22Rv1 (cell line): ENCODE measurements around the gene FAM78A.

ENCODE experiments used
- H3K27ac ChIP-seq: fragments of 450-650 bp; 2 replicates; pipeline ENCODE4 v1.5.1; 2017
- ZFX ChIP-seq: fragments of 450-650 bp; IDR thresholded peaks from 2 replicates; pipeline ENCODE4 v1.6.1; 2017; ENCODE audit warnings: antibody characterized with exemption, borderline replicate concordance
- TF ChIP-seq, protein P1 (sequence below): fragments of 450-650 bp; IDR thresholded peaks from 2 replicates; pipeline ENCODE4 v1.5.1; 2017; ENCODE audit warnings: mild to moderate bottlenecking

The FAM78A gene

DNA sequence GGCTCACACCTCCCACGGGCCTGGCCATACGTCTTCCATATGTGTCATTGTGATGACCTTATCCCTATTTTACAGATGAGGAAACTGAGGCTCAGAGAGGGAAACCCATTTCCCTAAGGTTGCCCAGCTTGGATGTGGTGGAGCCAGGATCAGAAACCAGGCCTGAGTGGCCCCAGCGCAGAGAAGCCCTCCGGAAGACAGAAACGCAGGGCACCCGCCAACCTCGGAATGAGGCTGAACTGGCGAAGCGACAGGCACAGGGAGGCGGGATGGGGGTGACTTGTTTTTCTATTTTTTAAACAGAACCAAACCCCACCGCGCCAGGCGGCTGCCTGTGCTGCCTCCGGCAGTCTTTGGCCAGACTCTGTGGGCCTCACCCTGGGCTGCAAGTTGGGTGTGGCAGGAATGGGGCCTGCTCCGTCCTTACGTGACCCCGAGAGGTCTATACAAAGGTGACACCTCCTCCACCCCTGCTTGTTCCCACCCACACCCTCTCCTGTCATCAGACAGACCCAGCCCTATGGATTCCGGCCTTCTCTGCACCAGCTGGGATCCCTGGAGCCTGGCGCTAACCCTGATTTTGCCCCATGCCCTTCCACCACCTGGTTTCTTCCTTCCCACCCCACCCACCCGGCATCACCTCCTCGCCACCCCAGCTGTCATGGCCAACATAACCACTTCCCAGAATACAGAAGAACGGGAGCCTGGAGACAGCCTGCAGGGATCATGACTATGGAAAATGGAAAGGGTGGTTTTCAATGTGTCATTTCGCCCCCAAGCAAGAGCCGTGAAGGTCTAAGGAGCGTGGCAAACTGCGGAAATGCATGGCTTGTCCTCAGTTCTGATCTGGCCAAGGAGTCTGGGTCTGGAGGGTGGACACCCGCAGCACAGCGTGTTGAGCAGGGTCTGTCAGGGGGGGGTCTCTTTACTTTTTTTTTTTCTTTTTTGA, 36.8 kb upstream of the FAM78A start:
- no peak overlapping the region for H3K27ac ChIP-seq
- TF ChIP-seq, protein P1, sequence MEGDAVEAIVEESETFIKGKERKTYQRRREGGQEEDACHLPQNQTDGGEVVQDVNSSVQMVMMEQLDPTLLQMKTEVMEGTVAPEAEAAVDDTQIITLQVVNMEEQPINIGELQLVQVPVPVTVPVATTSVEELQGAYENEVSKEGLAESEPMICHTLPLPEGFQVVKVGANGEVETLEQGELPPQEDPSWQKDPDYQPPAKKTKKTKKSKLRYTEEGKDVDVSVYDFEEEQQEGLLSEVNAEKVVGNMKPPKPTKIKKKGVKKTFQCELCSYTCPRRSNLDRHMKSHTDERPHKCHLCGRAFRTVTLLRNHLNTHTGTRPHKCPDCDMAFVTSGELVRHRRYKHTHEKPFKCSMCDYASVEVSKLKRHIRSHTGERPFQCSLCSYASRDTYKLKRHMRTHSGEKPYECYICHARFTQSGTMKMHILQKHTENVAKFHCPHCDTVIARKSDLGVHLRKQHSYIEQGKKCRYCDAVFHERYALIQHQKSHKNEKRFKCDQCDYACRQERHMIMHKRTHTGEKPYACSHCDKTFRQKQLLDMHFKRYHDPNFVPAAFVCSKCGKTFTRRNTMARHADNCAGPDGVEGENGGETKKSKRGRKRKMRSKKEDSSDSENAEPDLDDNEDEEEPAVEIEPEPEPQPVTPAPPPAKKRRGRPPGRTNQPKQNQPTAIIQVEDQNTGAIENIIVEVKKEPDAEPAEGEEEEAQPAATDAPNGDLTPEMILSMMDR, result no peak
- no peak for TF ChIP-seq ZFX

DNA sequence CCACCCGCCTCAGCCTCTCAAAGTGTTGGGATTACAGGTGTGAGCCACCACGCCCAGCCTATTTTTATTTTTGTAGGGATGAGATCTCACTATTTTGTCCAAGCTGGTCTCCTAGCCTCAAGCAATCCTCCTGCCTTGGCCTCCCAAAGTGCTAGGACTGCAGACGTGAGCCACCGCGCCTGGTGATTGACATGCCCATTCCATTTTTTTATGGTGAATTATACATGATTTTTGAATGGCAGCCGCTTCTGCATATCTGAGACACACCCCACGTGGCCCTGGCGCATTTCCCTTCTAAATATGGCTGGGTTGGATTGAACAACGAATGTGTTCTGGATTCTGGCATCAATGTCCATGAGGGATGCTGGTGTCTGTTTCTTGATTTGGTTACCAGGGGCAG, 35.9 kb upstream of the FAM78A start:
- TF ChIP-seq, protein P1, result no peak
- no peak overlapping the region for H3K27ac ChIP-seq

DNA sequence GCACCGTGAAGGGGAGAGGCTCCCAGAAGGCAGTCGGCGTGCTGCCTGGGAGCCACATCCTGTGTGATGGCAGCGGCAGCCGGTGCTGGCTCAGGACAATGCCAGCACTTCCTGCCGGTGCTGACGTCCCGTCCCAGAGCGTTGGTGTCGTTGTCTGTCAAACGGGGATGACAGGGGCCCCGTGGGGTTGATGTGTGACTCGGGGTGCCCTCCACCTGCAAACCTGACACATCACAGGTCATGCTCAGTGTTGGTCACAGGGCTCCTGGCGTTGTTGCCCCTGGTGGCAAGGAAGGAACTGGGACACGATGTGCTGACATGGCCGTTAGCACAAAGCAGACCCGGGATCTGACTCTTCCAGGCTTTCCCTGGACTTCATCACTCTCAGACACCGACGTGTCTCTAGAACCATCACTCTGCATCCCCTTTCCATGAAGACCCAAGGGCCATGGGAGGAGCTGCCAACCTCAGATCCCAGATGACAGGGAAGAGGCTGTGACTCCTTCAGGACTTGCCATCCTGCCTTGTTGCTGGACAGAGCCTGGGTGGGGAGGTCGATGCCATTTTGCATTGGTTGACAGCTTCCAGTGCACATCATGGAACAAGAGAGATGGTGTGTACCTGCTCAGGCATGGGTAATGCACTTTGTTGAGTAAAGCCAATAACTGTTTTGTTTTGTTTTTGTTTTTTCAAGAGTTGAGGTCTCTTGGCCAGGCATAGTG, 34.7 kb upstream of the FAM78A start:
- no peak overlapping the region for H3K27ac ChIP-seq
- TF ChIP-seq ZFX, result no peak
- TF ChIP-seq, protein P1, result peak; percentile 11; the same call in 1 of the 2 replicates

DNA sequence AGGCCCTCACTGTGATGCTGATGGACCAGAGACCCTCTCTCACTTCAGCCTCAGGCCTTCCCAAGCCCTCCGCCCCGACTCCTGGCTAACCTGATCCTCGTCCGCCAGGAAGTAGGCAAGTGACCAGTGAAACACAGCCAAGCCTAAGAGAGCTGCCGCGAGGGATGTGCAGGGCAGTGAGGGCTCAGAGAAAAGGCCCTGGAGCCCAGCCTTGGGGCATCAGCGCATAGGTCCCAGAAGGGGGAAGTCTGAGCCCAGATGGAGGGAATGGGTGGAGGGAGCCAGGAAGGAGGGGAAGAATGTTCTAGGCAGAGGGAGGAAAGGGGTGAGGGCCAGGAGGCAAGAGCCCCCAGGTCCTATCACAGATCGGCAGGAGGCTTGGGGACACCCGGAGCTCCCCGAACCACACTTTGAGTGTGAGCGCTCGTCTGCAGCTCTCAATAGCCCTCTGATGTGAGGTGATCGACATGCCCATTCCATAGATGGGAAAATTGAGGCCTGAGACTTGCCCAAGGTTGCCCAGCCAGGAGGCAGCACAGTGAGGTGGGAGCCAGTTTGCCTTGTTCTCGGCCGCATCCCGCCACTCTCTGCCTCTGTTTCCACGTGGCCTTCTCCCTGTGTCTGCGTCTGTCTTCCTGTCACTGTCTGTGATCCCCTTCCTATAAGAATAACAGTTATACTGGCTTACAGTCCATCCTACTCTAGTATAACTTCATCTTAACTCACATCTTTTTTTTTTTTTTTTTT, 33.4 kb upstream of the FAM78A start:
- TF ChIP-seq, protein P1, result no peak
- no peak for TF ChIP-seq ZFX

DNA sequence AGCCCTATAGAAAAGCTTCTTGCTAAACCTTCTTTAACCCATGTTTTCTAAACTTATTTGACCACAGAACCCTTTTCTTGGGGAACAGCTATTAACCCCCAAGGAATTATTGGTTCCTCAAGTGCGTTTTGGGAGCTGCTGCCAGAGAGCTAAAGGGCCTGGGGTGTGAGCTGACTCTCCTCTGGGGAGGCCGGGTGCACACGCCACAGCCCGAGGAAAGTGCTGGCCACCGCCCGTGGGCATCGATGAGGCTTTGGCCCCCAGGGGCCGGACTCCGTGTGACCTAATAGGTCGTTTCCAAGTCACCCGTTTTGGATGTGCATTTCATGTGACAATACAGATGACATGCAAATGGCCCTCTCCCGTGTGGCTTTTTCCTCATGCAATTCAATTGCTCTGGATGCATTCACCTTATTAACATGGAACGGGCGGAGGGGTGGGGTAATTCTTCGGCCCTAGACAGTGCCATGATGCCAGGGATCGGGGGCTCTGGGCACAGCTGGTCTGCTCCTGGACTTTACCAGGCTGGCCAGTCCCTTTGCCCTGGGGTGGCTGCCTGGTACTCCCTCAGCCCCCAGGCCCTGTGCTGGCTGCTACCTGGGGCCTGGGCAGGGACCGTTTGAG, 32.7 kb upstream of the FAM78A start:
- no peak overlapping the region for H3K27ac ChIP-seq
- TF ChIP-seq, protein P1, result no peak
- no peak for TF ChIP-seq ZFX

More for the DNA sequence above, 33.4 kb upstream of the FAM78A start:
- H3K27ac ChIP-seq, result no peak overlapping the region

DNA sequence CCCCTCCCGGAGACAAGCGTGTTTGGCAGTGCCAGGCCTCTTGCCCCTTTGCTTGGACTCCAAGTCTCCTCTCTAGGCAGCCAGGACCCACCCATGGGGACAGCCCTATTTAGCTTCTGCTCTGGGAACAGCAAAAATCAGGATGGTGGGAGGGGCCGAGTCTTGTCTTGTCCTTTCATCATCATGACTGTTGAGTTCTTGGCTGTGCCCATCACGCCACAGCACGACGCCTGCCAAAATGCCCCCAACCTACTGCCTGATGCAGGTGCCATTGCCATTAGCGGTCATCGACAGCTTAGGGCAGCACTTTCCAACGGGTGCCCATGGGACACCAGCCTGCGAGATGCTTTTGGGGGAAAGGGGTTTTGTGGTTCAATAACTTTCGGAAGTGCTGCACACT, 32.1 kb upstream of the FAM78A start:
- H3K27ac ChIP-seq, result no peak overlapping the region

More for the DNA sequence above, 32.1 kb upstream of the FAM78A start:
- TF ChIP-seq, protein P1, result no peak
- TF ChIP-seq ZFX, result no peak
